Effector CD8-positive, alpha-beta T cell (primary cell): ENCODE data around the gene CCDC33.
A peak's percentile ranks its signal among the peaks of the same experiment; 100 is the strongest.

ENCODE experiments used
- DNase-seq: peaks from one replicate; lab custom pipeline; 2025; lab: John Stamatoyannopoulos, UW

CCDC33 gene

GRCh38 chr15:74362482-74362881 is 126.4 kb downstream of the CCDC33 start:
- DNase-seq, result no peak

- no peak for DNase-seq
Measured at GRCh38 chr15:74364936-74365597, 128.9 kb downstream of the CCDC33 start.

GRCh38 chr15:74365598-74366445 is 129.7 kb downstream of the CCDC33 start:
- DNase-seq, result no peak

GRCh38 chr15:74367296-74367854 is 131.2 kb downstream of the CCDC33 start, which contains the start of gene CYP11A1:
TSS of gene CYP11A1 (minus strand) at chr15:74367646. CDS start at chr15:74367585, 61 bp downstream.
- DNase-seq, result no peak

DNA sequence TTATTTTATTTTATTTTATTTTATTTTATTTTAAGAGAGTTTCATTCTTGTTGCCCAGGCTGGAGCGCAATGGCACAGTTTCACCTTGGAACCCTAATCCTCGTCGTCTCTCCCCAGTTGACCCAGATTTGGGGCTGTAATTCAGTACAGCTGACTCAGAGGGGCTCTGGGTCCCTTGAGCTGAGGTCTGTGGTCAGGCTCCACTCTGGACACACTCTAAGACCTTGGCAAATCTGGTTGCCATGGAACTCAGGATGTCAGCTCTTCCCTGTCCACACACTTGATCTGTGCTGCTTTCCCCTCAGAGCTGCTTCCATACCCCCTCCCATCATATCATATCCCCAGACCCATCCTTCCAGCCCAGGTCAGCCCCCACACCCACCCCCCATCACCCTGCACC is 132.0 kb downstream of the CCDC33 start:
- DNase-seq, result no peak

- no peak for DNase-seq
Measured at GRCh38 chr15:74369084-74369745, 133.1 kb downstream of the CCDC33 start.

DNA sequence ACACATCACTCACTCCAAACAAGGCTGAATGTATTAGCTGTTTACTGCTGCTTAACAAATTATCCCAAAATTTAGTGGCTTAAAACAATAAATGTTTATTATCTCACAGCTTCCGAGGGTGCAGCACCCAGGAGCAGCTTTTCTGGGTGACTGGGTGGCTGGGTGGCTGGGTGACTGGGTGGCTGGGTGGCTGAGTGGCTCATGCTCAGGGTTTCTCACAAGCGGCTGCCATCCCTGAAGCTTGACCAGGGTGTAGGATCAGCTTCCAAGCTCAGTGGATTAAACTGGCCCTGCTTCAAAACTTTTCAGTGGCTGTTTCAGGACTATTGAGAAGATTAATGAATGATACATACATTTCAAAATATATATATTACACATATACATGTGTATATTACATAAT is 133.6 kb downstream of the CCDC33 start:
- no peak for DNase-seq

- DNase-seq, result no peak
Measured at GRCh38 chr15:74370471-74370870, 134.3 kb downstream of the CCDC33 start.

- DNase-seq, result no peak
Measured at GRCh38 chr15:74373056-74373650, 137.0 kb downstream of the CCDC33 start.

DNA sequence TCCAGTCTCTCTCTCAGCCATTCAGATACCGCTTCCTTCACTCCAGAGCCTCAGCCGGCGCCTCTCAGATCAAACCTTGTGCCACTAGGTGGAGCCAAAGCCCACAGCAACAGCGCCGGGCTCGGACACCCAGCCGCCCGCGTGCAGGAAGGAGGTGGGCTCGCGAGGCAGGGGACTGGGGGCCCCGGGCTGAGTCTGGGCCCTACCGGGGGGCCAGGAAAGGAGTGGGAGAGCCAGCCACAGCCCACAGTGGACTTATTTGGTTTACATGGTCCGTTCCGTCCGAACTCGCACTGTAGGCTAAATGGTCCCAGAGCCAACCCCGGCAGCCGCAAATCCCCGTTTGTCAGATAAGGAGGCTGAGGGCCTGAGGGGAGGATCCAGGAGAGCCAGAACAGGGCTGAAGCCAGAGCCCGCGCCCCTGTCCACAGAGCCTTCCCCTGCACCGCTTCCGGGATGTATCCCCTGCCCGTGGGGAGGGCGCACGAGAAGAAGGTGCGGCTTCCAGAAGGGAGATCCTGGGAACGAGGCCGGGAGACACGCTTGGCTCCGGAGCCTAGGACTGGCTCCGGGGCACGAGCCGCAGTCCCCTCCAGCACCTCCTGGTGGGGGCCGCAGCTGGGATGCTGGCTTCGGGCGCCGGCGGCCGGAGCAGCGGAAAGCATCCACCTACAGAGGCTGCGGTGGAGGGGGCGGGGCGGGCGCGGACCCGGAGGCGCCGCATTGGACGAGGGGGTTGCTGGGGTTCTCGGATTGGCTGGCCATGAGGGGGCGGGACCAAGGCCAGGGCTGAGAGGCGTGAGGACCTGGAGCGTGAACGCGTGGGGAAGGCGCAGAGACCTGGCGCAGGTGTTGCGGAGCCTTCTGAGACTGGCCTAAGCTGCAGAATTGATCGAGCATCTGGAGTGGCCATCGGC is 137.9 kb downstream of the CCDC33 start:
- peak; percentile 90 for DNase-seq

DNA sequence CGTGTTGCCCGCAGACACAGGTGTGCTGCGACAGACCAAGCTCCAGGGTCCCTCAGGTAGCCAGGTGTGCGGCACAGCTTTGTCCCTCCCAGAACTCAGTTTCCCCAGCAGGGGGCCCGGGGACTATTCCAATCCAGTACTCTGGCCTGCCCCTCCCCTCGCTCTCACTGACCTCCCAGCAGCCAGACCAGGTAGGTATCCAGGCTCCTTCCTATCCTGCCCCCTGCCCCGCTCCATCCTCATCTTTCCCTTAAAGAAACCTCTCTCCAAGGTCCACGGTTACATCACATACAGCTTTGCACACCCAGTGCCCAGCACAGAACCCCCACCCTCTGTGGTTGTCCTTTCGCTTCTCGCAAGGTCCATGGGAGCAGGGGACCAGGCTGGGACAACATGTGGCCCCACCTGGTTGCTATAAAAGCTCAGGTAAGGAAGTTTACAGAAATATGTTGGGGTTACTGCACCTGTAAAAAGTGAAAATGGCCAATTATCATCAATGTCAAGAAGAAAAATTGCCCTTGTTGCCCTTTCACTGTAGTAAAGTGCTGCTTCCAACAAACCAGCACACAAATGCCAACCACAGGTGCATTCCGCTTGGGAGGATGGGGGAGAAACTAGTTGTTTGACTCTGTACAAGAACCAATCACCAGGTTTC is 138.6 kb downstream of the CCDC33 start:
- no peak for DNase-seq

GRCh38 chr15:74375303-74375693 is 139.2 kb downstream of the CCDC33 start:
- DNase-seq, result peak; percentile 70

GRCh38 chr15:74376226-74376625 is 140.1 kb downstream of the CCDC33 start:
- no peak for DNase-seq

DNA sequence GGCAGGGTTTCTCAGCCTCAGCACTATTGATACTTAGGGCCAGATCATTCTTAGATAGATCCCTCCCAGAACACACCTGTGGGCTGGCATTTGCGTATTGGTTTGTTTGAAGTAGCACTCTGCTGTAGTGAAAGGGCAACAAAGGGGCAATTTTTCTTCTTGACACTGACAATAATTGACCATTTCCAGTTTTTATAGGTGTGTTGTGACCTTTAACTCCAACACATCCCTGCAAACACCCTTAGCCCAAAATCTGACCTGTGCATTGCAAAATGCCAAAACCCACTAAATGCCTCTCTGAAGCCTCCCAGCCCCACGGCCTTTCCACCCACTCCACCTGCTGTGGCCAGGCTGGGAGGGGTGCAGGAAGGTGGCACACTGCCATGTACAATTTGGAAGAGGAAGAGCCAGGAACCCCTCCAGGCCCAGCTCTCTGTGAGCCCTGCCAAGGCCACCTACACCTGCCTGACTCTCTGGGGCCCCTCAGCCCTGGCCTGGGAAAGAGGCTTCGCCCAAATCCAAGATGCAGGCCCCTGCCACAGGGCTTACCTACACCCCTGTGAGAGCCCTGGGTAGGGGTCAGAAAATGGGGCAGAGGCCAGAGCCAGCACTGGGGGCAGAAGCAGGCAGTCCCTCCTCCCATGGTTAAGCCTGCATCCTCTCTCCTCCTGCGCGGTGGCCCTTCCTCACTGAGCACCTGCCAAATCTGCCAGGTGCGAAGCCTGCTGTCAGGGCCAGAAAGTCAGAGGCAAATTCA is 140.9 kb downstream of the CCDC33 start:
- no peak for DNase-seq

GRCh38 chr15:74377831-74378766 is 142.0 kb downstream of the CCDC33 start:
- DNase-seq, result no peak

DNA sequence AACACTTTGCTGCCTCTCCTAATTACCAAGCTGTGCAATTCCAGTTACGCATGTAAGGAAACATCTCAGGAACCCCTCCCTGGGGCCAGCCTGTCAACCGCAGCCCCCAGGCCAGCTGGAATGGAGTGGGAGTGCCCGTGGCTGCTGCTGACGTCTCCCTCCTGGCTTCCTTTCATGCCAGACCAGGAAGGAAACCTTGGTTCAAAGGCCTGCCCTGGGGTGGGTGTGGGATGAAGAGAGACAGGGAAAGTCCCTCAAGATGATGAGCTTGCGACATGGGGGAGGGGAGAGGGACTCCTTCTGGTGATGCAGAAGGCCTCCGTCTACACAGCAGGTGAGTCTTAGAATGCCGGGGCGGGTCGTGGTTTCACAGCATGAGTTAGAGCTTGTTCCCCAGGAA is 142.7 kb downstream of the CCDC33 start:
- no peak for DNase-seq

GRCh38 chr15:74380361-74381189 is 144.4 kb downstream of the CCDC33 start:
- DNase-seq, result no peak

GRCh38 chr15:74381190-74381453 is 145.0 kb downstream of the CCDC33 start:
- no peak for DNase-seq
